EL (cell line): Measurements from ENCODE around the gene ZNF766.
"Not testable (repeated sequence)": the region's sequence is repeated elsewhere in the genome, so short reads cannot be mapped to it uniquely, and the experiment has no call there.

ENCODE experiments used
- DNase-seq: peaks from one replicate; pipeline ENCODE4 v3.0.0-alpha.2; 2016

Gene ZNF766

GRCh38 chr19:52269338-52270261 lies at the start of gene ZNF766:
Gene ZNF766 (plus strand): TSS chr19:52269587. CDS start chr19:52269614, 27 bp downstream.
- peak; percentile 95 for DNase-seq

- no peak for DNase-seq
These were observed 49.8 kb upstream of the ZNF766 start for GRCh38 chr19:52219611-52220010.

- DNase-seq, result no peak
These were observed 48.4 kb upstream of the ZNF766 start for GRCh38 chr19:52221031-52221430.

GRCh38 chr19:52221831-52222375 lies 47.5 kb upstream of the ZNF766 start:
- DNase-seq, result peak; percentile 25

GRCh38 chr19:52224211-52224610 lies 45.2 kb upstream of the ZNF766 start:
- no peak for DNase-seq

- no peak for DNase-seq
These were observed 42.7 kb upstream of the ZNF766 start for GRCh38 chr19:52226652-52227051.

GRCh38 chr19:52227196-52227940 lies 42.0 kb upstream of the ZNF766 start:
- DNase-seq, result no peak

GRCh38 chr19:52227980-52228379 lies 41.4 kb upstream of the ZNF766 start:
- DNase-seq, result no peak

GRCh38 chr19:52229524-52229923 lies 39.9 kb upstream of the ZNF766 start:
- DNase-seq, result no peak

- DNase-seq, result no peak
These were observed 38.7 kb upstream of the ZNF766 start for GRCh38 chr19:52230685-52231084.

GRCh38 chr19:52231154-52231910 lies 38.1 kb upstream of the ZNF766 start:
- DNase-seq, result peak; percentile 12

GRCh38 chr19:52234406-52234805 lies 35.0 kb upstream of the ZNF766 start:
- DNase-seq, result no peak

GRCh38 chr19:52237197-52237596 lies 32.2 kb upstream of the ZNF766 start:
- no peak for DNase-seq

- peak; percentile 65 for DNase-seq
These were observed 31.5 kb upstream of the ZNF766 start for GRCh38 chr19:52237771-52238400.

GRCh38 chr19:52244021-52244420 lies 25.4 kb upstream of the ZNF766 start:
- DNase-seq, result no peak

GRCh38 chr19:52248241-52248640 lies 21.1 kb upstream of the ZNF766 start:
- DNase-seq, result peak; percentile 48

- DNase-seq, result no peak
These were observed 11.0 kb upstream of the ZNF766 start for GRCh38 chr19:52258426-52258825.

- not testable (repeated sequence) for DNase-seq
These were observed 3.8 kb upstream of the ZNF766 start for GRCh38 chr19:52265556-52265955.

- peak; percentile 25 for DNase-seq
These were observed 989 bp downstream of the ZNF766 start for GRCh38 chr19:52270266-52270885.

GRCh38 chr19:52273301-52273700 lies 3.9 kb downstream of the ZNF766 start:
- no peak for DNase-seq

GRCh38 chr19:52274191-52274590 lies 4.8 kb downstream of the ZNF766 start:
- DNase-seq, result no peak

- no peak for DNase-seq
These were observed 6.6 kb downstream of the ZNF766 start for GRCh38 chr19:52275988-52276387.
